Fibroblast of skin of back (primary cell): ENCODE results near the gene TMEM190.

ENCODE experiments used
- DNase-seq: peaks from one replicate; pipeline ENCODE4 v3.0.0-alpha.2; 2013

Gene TMEM190

GRCh38 chr19:55372316-55373081 is 4.1 kb upstream of the TMEM190 start:
- DNase-seq, result peak; percentile 79

- DNase-seq, result no peak
Observed at GRCh38 chr19:55373306-55373992, 3.2 kb upstream of the TMEM190 start.

GRCh38 chr19:55373993-55374757 is 2.5 kb upstream of the TMEM190 start:
- peak; percentile 50 for DNase-seq

DNA sequence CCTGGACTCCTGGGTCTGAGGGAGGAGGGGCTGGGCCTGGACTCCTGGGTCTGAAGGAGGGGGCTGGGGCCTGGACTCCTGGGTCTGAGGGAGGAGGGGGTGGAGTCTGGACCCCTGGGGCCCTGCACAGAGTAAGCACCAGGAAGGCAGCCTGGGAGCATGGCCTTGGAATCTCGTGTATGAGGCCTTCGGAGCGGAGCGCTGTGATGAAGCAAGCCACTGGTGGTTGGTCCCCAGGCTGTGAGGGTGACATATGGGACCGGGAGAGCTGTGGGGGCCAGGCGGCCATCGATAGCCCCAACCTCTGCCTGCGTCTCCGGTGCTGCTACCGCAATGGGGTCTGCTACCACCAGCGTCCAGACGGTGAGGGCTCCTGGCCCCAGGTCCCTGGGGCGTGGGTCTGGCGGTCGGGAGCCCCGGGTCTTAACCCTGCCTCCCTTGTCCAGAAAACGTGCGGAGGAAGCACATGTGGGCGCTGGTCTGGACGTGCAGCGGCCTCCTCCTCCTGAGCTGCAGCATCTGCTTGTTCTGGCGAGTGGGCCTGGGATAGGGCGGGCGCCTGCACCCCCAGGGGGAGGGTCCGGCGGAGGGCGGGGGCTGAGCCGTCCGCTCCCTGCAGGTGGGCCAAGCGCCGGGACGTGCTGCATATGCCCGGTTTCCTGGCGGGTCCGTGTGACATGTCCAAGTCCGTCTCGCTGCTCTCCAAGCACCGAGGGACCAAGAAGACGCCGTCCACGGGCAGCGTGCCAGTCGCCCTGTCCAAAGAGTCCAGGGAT is 918 bp downstream of the TMEM190 start:
- no peak for DNase-seq

- DNase-seq, result no peak
Observed at GRCh38 chr19:55379174-55379573, 2.5 kb downstream of the TMEM190 start.

- DNase-seq, result no peak
Observed at GRCh38 chr19:55382013-55382412, 5.4 kb downstream of the TMEM190 start.

DNA sequence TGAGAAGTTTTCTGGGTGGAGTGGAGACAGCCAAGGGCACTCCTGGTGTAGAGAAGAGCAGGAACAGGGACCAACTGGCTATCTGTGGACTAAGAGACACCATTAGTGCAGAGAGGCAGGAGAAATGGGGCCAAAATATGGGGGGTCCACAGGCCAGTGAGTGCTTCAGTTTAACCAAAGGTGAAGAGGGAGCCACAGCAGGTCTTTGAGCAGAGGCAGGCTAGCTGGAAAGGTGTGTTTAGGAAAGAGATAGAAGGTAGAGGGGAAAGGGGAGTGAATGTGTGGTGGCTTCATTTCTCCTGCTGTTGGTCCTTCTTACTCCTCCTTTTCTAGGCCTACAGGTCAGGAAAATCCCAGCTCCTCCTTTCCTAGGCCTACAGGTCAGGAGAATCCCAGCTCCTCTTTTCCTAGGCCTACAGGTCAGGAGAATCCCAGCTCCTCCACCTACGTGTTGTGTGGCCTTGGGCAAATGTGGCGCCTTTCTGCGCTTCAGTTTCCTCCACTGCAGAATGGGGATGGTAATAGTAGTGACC is 6.0 kb downstream of the TMEM190 start:
- DNase-seq, result no peak

- peak; percentile 71 for DNase-seq
Observed at GRCh38 chr19:55383279-55384130, 6.9 kb downstream of the TMEM190 start.

- no peak for DNase-seq
Observed at GRCh38 chr19:55384131-55384919, 7.7 kb downstream of the TMEM190 start, which contains the start of gene TMEM238. TMEM238 (minus strand) TSS chr19:55384292; CDS start chr19:55384259, 33 bp downstream.

GRCh38 chr19:55384920-55385723 is 8.5 kb downstream of the TMEM190 start:
- peak; percentile 95 for DNase-seq

GRCh38 chr19:55385724-55386492 is 9.3 kb downstream of the TMEM190 start, which contains the start of gene RPL28:
RPL28 (plus strand) TSS chr19:55385932; CDS start chr19:55386358, 426 bp downstream.
- DNase-seq, result peak; percentile 97

DNA sequence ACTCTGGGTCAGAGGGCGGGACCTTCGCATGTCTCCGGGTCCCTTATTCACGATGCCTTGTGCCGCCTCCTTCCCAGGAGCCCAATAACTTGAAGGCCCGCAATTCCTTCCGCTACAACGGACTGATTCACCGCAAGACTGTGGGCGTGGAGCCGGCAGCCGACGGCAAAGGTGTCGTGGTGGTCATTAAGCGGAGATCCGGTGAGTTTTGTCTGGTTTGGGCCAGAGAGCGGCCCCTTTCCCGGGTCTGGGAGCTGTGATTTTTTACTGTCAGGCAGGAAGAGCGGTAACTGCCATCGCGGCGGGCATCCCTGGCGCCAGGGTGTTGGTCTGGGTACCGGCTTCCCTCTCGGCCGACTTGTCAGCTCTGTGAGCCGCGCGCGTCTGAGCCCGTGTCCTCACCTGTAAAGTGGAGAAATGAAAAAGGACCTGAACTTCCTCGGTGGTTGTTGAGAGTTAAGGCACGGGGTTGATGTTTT is 9.9 kb downstream of the TMEM190 start:
- no peak for DNase-seq

DNA sequence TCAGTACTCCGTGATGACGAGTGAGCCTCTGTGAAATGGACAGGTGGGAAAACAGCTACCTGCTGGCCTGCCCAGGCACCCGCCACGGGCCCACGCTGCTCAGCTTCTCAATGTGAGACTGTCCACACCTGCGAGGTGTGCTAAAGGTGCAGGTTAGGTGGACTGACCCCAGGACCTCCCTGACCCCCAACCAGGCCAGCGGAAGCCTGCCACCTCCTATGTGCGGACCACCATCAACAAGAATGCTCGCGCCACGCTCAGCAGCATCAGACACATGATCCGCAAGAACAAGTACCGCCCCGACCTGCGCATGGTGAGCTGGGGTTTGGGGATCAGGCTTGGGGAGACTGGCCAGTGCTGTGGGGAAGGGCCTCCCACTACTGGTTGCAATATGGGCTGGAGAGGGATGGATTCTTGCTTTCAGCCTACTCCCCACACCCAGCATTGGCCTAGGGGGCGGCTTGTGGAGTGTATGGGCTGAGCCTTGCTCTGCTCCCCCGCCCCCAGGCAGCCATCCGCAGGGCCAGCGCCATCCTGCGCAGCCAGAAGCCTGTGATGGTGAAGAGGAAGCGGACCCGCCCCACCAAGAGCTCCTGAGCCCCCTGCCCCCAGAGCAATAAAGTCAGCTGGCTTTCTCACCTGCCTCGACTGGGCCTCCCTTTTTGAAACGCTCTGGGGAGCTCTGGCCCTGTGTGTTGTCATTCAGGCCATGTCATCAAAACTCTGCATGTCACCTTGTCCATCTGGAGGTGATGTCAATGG is 11.3 kb downstream of the TMEM190 start:
- DNase-seq, result no peak

DNA sequence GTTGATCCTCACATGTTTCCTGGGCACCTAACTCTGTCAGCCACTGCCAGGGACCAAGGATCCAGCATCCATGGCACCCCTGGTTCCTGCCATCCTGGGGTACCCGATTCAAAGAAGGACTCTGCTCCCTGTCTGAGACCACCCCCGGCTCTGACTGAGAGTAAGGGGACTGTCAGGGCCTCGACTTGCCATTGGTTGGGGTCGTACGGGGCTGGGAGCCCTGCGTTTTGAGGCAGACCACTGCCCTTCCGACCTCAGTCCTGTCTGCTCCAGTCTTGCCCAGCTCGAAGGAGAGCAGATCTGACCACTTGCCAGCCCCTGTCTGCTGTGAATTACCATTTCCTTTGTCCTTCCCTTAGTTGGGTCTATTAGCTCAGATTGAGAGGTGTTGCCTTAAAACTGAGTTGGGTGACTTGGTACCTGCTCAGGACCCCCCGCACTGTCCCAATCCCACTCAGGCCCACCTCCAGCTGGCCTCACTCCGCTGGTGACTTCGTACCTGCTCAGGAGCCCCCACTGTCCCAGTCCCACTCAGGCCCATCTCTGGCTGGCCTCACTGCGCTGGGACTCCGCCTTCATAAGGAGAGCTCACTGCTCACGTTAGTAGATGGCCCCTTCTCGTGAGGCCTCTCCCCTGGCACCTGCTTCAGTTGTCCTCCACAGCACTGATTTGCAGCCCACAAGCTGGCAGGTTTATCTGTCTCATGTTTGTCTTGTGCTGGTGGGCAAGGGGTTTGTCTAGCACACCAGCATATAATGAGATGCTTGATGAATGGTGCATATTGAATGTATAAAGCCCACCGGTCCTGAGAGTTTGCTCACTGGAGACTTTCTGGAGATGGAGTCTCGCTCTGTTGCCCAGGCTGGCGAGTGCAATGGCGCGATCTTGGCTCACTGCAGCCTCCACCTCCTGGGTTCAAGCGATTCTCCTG is 13.0 kb downstream of the TMEM190 start:
- no peak for DNase-seq

- no peak for DNase-seq
Observed at GRCh38 chr19:55390461-55390880, 13.8 kb downstream of the TMEM190 start.

DNA sequence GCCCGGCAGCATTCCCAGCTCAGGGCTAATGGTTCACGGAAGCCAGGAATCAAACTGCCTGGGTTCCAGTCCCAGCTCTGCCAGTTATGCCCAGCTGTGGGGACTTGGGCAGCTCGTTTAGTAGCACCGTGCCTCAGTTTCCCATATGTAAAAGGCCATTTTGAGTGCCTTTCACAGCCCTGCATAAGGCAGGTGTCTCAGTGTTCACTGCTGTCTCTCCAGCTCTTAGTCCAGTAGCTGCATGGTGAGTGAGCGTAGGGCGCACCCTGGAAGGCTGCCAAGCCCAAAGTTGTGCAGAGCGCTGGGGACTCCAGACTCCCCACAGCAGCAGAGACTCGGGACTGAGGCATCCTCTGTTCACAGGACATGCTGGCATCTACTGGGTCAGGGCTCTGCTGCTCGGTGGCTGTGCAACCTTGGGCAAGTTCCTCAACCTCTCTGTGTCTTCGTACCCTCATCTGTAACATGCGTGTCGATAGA is 14.6 kb downstream of the TMEM190 start:
- no peak for DNase-seq
